Peyer's patch (tissue), 4 donors: ENCODE measurements around the gene ODF2.

Experiments
- POLR2A ChIP-seq, 2 donors: fragments of 450-650 bp; IDR thresholded peaks; one replicate each; pipeline ENCODE4 v1.5.1; 2017; ENCODE audit warnings: antibody characterized with exemption in 2 of 2, mild to moderate bottlenecking in 2 of 2, moderate library complexity in 2 of 2
- TF ChIP-seq, protein P1 (sequence below), 6 experiments: fragments of 450-650 bp in 4 of 6; fragments of 200-600 bp in 2 of 6; sonication (generic) in 1 of 6; IDR thresholded peaks; one replicate each; pipeline ENCODE4 v1.5.1; 2017 to 2019; ENCODE audit warnings: antibody characterized with exemption in 6 of 6, mild to moderate bottlenecking in 3 of 6, moderate library complexity in 1 of 6

DNA sequence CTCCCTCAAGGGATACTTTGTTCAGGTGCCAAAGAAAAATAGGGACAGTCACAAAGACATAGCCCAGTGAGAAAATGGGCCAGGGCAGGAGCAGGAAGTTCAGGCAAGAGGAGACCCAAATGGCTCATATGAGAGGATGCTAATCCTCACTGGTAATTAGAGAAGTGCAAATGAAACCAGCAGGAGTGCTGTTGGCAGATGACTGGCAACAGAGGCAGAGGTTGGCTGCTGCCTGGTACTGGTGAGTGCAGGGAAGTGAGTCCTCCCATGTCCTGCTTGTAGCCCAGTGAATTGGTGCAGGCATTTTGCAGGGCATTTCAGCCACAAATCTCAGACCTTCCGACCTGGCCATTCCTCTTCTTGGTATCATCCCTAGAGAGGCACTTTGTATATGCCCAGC, 23.5 kb downstream of the ODF2 start:
- TF ChIP-seq, protein P1, sequence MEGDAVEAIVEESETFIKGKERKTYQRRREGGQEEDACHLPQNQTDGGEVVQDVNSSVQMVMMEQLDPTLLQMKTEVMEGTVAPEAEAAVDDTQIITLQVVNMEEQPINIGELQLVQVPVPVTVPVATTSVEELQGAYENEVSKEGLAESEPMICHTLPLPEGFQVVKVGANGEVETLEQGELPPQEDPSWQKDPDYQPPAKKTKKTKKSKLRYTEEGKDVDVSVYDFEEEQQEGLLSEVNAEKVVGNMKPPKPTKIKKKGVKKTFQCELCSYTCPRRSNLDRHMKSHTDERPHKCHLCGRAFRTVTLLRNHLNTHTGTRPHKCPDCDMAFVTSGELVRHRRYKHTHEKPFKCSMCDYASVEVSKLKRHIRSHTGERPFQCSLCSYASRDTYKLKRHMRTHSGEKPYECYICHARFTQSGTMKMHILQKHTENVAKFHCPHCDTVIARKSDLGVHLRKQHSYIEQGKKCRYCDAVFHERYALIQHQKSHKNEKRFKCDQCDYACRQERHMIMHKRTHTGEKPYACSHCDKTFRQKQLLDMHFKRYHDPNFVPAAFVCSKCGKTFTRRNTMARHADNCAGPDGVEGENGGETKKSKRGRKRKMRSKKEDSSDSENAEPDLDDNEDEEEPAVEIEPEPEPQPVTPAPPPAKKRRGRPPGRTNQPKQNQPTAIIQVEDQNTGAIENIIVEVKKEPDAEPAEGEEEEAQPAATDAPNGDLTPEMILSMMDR (IDR thresholded peaks at IDR 0.05): no peak
- TF ChIP-seq POLR2A (IDR thresholded peaks at IDR 0.05): no peak
